HL-60 (cell line): ENCODE data around the gene CD164.
A peak's percentile ranks its signal among the peaks of the same experiment; 100 is the strongest.

Source experiments
- DNase-seq, 2 experiments: peaks; one replicate each; pipeline ENCODE4 v3.0.0-alpha.2; 2010 to 2020; ENCODE audit warnings: low read depth in 1 of 2, low spot score in 1 of 2
- H3K27ac ChIP-seq: fragments of 250-450 bp; sonication (Bioruptor Pico); replicated peaks from 2 replicates; pipeline ENCODE4 v1.5.1; 2020; ENCODE audit warnings: mild to moderate bottlenecking, moderate library complexity
- H3K27me3 ChIP-seq: fragments of 250-450 bp; sonication (Bioruptor Pico); 2 replicates; pipeline ENCODE4 v1.5.1; 2021; ENCODE audit warnings: mild to moderate bottlenecking, moderate library complexity; ENCODE audit not compliant: insufficient read depth, poor library complexity, severe bottlenecking
- H3K4me3 ChIP-seq: replicated peaks from 2 replicates; pipeline ENCODE4 v1.5.1; 2011; ENCODE audit warnings: mild to moderate bottlenecking, control low read depth, low read length; ENCODE audit not compliant: insufficient read depth
- GABPA ChIP-seq: IDR thresholded peaks from 2 replicates; pipeline ENCODE4 v1.6.1; 2012; ENCODE audit warnings: low read depth
- POLR2AphosphoS5 ChIP-seq: IDR thresholded peaks from 2 replicates; pipeline ENCODE4 v1.6.1; 2012; ENCODE audit warnings: low read depth
- SPI1 ChIP-seq: IDR thresholded peaks from 2 replicates; pipeline ENCODE4 v1.6.1; 2012; ENCODE audit warnings: low read depth, mild to moderate bottlenecking, borderline replicate concordance
- TF ChIP-seq, protein P1 (sequence below): IDR thresholded peaks from 2 replicates; pipeline ENCODE4 v1.6.1; 2012; ENCODE audit warnings: low read depth; ENCODE audit not compliant: insufficient replicate concordance
- TF ChIP-seq, protein P2 (sequence below): IDR thresholded peaks from one replicate; pipeline ENCODE4 v1.5.1; 2011; ENCODE audit warnings: low read length, control low read depth, inconsistent platforms; ENCODE audit not compliant: insufficient read depth

The CD164 gene

DNA sequence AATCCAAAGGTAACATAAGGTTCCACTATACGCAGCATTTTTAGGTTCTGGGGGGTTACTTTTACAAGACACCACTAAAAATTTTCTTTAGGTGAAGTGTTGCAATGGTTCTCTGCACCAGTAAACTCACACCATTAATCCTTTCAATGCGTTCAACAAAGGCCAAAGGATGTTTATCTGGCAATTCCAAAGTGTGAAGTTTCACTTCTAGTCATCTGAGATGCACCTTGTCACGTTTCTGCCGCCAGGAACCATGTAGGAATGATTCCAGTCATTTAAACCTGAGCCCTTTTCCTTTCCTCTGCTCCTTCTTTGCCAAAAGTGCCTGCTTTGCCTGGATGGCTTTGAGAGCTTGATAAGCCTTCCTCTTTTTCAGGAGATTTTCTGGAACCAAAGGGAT lies 54.8 kb downstream of the CD164 start:
- DNase-seq, result no peak
- Histone ChIP-seq H3K27me3 (no peaks in the 10 kb centered on the region), H3K4me3 (no peak overlapping the region), H3K27ac (no peak overlapping the region)
- TF ChIP-seq, protein P1, sequence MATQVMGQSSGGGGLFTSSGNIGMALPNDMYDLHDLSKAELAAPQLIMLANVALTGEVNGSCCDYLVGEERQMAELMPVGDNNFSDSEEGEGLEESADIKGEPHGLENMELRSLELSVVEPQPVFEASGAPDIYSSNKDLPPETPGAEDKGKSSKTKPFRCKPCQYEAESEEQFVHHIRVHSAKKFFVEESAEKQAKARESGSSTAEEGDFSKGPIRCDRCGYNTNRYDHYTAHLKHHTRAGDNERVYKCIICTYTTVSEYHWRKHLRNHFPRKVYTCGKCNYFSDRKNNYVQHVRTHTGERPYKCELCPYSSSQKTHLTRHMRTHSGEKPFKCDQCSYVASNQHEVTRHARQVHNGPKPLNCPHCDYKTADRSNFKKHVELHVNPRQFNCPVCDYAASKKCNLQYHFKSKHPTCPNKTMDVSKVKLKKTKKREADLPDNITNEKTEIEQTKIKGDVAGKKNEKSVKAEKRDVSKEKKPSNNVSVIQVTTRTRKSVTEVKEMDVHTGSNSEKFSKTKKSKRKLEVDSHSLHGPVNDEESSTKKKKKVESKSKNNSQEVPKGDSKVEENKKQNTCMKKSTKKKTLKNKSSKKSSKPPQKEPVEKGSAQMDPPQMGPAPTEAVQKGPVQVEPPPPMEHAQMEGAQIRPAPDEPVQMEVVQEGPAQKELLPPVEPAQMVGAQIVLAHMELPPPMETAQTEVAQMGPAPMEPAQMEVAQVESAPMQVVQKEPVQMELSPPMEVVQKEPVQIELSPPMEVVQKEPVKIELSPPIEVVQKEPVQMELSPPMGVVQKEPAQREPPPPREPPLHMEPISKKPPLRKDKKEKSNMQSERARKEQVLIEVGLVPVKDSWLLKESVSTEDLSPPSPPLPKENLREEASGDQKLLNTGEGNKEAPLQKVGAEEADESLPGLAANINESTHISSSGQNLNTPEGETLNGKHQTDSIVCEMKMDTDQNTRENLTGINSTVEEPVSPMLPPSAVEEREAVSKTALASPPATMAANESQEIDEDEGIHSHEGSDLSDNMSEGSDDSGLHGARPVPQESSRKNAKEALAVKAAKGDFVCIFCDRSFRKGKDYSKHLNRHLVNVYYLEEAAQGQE, result no peak
- TF ChIP-seq SPI1, result peak; percentile 11; the same call in 1 of the 2 replicates

DNA sequence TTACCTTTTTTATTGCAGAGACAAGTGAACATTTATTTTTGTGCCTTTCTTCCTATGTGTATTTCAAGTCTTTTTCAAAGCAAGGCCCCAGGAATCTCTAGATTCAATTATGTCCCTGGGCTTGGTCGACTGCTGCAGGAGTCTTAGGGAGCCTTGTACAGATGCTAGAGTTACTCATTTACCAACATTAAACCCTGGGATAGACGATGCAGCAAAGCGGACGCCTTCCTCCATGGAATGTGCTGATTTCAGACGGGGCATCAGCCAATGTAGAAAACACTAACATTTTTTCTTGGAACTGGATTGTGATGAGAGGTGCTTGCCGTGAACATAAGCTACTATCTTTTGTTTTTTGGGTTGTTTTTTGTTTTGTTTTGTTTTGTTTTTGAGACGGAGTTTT lies 55.9 kb downstream of the CD164 start:
- Histone ChIP-seq H3K27ac (peak overlapping the region; percentile 65), H3K4me3 (no peak overlapping the region), H3K27me3 (no peaks in the 10 kb centered on the region)
- DNase-seq, result no peak
- TF ChIP-seq, protein P2, sequence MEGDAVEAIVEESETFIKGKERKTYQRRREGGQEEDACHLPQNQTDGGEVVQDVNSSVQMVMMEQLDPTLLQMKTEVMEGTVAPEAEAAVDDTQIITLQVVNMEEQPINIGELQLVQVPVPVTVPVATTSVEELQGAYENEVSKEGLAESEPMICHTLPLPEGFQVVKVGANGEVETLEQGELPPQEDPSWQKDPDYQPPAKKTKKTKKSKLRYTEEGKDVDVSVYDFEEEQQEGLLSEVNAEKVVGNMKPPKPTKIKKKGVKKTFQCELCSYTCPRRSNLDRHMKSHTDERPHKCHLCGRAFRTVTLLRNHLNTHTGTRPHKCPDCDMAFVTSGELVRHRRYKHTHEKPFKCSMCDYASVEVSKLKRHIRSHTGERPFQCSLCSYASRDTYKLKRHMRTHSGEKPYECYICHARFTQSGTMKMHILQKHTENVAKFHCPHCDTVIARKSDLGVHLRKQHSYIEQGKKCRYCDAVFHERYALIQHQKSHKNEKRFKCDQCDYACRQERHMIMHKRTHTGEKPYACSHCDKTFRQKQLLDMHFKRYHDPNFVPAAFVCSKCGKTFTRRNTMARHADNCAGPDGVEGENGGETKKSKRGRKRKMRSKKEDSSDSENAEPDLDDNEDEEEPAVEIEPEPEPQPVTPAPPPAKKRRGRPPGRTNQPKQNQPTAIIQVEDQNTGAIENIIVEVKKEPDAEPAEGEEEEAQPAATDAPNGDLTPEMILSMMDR, result no peak
- TF ChIP-seq SPI1 (no peak), POLR2AphosphoS5 (no peak), GABPA (no peak)
- TF ChIP-seq, protein P1, result no peak

DNA sequence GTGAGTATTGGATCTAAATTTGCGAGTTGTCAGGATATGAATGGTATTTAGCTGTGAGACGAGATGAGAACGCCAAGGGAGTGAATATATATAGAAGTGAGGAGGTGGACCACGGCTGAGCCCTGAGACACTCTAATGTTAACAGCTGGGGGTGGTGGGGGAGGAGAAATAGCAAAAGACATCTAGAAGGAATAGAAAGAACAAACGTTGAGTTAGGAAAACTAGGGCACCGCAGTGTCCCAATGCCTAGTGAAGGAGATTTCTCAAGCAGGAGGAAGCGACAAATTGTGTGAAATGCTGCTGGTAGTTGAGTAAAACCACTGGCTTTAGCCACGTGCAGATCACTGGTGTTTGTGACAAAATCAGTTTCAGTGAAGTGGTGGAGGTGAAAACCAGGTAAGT lies 56.9 kb downstream of the CD164 start:
- peak; percentile 57 to 84 for DNase-seq
- peak overlapping the region; percentile 65 for H3K27ac ChIP-seq
- H3K4me3 ChIP-seq, result no peak overlapping the region
- no peaks in the 10 kb centered on the region for H3K27me3 ChIP-seq
- TF ChIP-seq SPI1, result peak; percentile 9; the same call in 1 of the 2 replicates
- TF ChIP-seq POLR2AphosphoS5, result peak; percentile 37; the same call in 1 of the 2 replicates
- TF ChIP-seq GABPA, result no peak

DNA sequence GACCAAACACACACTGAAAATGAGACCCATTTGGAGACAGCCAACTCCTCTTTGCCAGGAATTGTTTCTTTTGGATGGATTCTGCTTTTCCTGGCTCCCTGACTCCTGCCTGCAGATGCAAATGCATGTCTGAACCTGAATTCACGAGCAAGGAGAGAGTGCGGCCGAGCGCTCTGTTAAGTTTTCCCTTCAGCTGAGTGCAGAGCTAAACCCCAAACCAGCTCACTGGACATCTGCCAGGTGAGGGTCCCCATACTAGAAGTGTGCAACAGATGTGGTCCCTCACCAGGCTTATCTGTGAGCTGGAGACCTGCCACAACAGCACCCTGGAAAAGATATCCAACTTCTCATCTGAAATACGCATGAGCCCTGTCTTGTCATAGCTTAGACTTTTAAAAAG lies 59.0 kb downstream of the CD164 start:
- no peak overlapping the region for H3K4me3 ChIP-seq

More for the DNA sequence above, 59.0 kb downstream of the CD164 start:
- Histone ChIP-seq H3K27ac (peak overlapping the region; percentile 83), H3K27me3 (no peaks in the 10 kb centered on the region)
- no peak for DNase-seq
- TF ChIP-seq GABPA (no peak), POLR2AphosphoS5 (no peak), SPI1 (no peak)
- TF ChIP-seq, protein P2, result no peak
- TF ChIP-seq, protein P1, result no peak
